ENCODE measurements around the gene CAND2.
A peak's percentile ranks its signal among the peaks of the same experiment; 100 is the strongest.
"Not testable (repeated sequence)": the region's sequence is repeated elsewhere in the genome, so short reads cannot be mapped to it uniquely, and the experiment has no call there.

CAND2 gene

GRCh38 chr3:12768579-12769527 is 27.6 kb upstream of the CAND2 start:
- TF ChIP-seq POLR2A (IDR thresholded peaks at IDR 0.05; ENCODE audit: low read depth, low read length) = no peak
- no peak for TF ChIP-seq PAX5 (IDR thresholded peaks at IDR 0.05; ENCODE audit: insufficient read depth, low read length, severe bottlenecking)
- no peak for TF ChIP-seq POU2F2 (IDR thresholded peaks at IDR 0.05; ENCODE audit: low read depth, low read length)
- no peak for TF ChIP-seq SPI1 (IDR thresholded peaks at IDR 0.05; ENCODE audit: low read depth, low read length)
- no peak for TF ChIP-seq POLR2AphosphoS5 (IDR thresholded peaks at IDR 0.05; ENCODE audit: low read depth, low read length)
- TF ChIP-seq TAF1 (IDR thresholded peaks at IDR 0.05; ENCODE audit: low read depth, low read length) = no peak
- no peak for FAIRE-seq
- DNase-seq (ENCODE audit: insufficient read length, low spot score) = no peak

DNA sequence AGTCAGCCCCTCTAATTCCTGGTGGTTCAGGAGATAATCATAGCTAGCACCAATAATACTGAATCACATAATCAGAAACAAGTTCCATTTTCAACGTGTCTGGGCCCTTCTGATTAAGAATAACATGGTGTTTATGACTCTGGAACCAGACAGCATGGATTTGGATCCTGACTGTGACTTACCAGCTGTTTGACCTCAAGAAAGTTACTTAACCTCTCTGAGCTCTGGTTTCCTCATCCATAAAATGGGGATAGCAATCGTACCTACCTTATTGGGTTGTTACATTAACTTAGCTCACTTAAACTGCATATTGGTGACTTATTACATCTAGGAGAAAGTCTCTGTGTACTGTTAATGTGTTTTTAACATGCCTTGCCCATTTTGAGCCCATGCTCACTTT is 26.7 kb upstream of the CAND2 start:
- no peak for TF ChIP-seq PAX5 (IDR thresholded peaks at IDR 0.05; ENCODE audit: insufficient read depth, low read length, severe bottlenecking)
- no peak for TF ChIP-seq POLR2AphosphoS5 (IDR thresholded peaks at IDR 0.05; ENCODE audit: low read depth, low read length)
- no peak for TF ChIP-seq POLR2A (IDR thresholded peaks at IDR 0.05; ENCODE audit: low read depth, low read length)
- no peak for TF ChIP-seq SPI1 (IDR thresholded peaks at IDR 0.05; ENCODE audit: low read depth, low read length)
- TF ChIP-seq TAF1 (IDR thresholded peaks at IDR 0.05; ENCODE audit: low read depth, low read length) = no peak
- no peak for TF ChIP-seq POU2F2 (IDR thresholded peaks at IDR 0.05; ENCODE audit: low read depth, low read length)
- FAIRE-seq (no peak), DNase-seq (ENCODE audit: insufficient read length, low spot score) (no peak)

- FAIRE-seq (no peak), DNase-seq (ENCODE audit: insufficient read length, low spot score) (no peak)
- TF ChIP-seq POU2F2 (IDR thresholded peaks at IDR 0.05; ENCODE audit: low read depth, low read length) = no peak
- no peak for TF ChIP-seq PAX5 (IDR thresholded peaks at IDR 0.05; ENCODE audit: insufficient read depth, low read length, severe bottlenecking)
Observed at GRCh38 chr3:12771236-12771635, 25.2 kb upstream of the CAND2 start.

DNA sequence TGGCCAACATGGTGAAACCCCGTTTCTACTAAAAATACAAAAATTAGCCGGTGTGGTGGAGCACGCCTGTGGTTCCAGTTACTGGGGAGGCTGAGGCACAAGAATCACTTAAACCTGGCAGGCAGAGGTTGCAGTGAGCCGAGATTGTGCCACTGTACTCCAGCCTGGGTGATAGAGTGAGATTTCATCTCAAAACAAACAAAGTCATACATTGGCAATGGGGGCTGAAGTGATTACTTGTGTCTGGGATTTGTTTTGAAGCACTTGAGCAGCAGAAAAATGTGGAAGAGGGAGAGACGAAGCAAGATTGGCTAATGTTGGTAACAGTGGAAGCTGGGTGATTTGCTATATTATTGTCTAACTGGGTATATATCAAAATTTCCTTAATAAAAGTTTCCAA is 24.0 kb upstream of the CAND2 start:
- DNase-seq (ENCODE audit: insufficient read length, low spot score) (no peak), FAIRE-seq (no peak)
- TF ChIP-seq PAX5 (IDR thresholded peaks at IDR 0.05; ENCODE audit: insufficient read depth, low read length, severe bottlenecking) (no peak), SPI1 (IDR thresholded peaks at IDR 0.05; ENCODE audit: low read depth, low read length) (no peak), POLR2A (IDR thresholded peaks at IDR 0.05; ENCODE audit: low read depth, low read length) (no peak), POU2F2 (IDR thresholded peaks at IDR 0.05; ENCODE audit: low read depth, low read length) (no peak), POLR2AphosphoS5 (IDR thresholded peaks at IDR 0.05; ENCODE audit: low read depth, low read length) (no peak), TAF1 (IDR thresholded peaks at IDR 0.05; ENCODE audit: low read depth, low read length) (no peak)

- FAIRE-seq = no peak
- DNase-seq (ENCODE audit: insufficient read length, low spot score) = no peak
- TF ChIP-seq POLR2A (IDR thresholded peaks at IDR 0.05; ENCODE audit: low read depth, low read length) (no peak), SPI1 (IDR thresholded peaks at IDR 0.05; ENCODE audit: low read depth, low read length) (peak; percentile 10; the same call in 1 of the 2 replicates)
Observed at GRCh38 chr3:12773030-12773709, 23.3 kb upstream of the CAND2 start.

GRCh38 chr3:12773710-12774086 is 22.8 kb upstream of the CAND2 start:
- TF ChIP-seq PAX5 (IDR thresholded peaks at IDR 0.05; ENCODE audit: insufficient read depth, low read length, severe bottlenecking) = no peak
- TF ChIP-seq POLR2A (IDR thresholded peaks at IDR 0.05; ENCODE audit: low read depth, low read length) = no peak
- no peak for TF ChIP-seq POU2F2 (IDR thresholded peaks at IDR 0.05; ENCODE audit: low read depth, low read length)
- TF ChIP-seq POLR2AphosphoS5 (IDR thresholded peaks at IDR 0.05; ENCODE audit: low read depth, low read length) = no peak
- TF ChIP-seq TAF1 (IDR thresholded peaks at IDR 0.05; ENCODE audit: low read depth, low read length) = no peak
- no peak for TF ChIP-seq SPI1 (IDR thresholded peaks at IDR 0.05; ENCODE audit: low read depth, low read length)
- no peak for FAIRE-seq
- DNase-seq (ENCODE audit: insufficient read length, low spot score) = no peak

DNA sequence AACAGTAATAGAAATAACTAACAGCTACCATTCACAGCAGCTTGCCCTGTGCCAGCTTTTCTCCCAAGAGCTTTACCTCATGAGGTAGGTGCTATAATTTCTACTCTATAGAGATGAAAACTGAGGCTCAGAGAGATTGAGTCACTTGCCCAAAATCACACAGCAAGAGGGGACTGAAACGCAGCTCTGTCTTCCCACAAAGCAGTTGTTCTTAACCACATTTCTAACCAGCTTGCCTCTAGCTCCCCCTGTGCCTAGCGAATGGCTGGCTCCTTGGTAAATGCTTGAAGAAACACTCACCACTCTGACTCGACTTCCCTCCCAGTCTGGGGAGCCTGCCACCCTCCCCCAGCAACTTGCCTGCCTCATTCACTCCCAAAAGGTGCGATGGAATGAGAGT is 21.9 kb upstream of the CAND2 start:
- DNase-seq (ENCODE audit: insufficient read length, low spot score) (no peak), FAIRE-seq (no peak)
- TF ChIP-seq POU2F2 (IDR thresholded peaks at IDR 0.05; ENCODE audit: low read depth, low read length) = no peak
- no peak for TF ChIP-seq PAX5 (IDR thresholded peaks at IDR 0.05; ENCODE audit: insufficient read depth, low read length, severe bottlenecking)
- no peak for TF ChIP-seq TAF1 (IDR thresholded peaks at IDR 0.05; ENCODE audit: low read depth, low read length)
- no peak for TF ChIP-seq POLR2AphosphoS5 (IDR thresholded peaks at IDR 0.05; ENCODE audit: low read depth, low read length)
- no peak for TF ChIP-seq SPI1 (IDR thresholded peaks at IDR 0.05; ENCODE audit: low read depth, low read length)
- no peak for TF ChIP-seq POLR2A (IDR thresholded peaks at IDR 0.05; ENCODE audit: low read depth, low read length)

DNA sequence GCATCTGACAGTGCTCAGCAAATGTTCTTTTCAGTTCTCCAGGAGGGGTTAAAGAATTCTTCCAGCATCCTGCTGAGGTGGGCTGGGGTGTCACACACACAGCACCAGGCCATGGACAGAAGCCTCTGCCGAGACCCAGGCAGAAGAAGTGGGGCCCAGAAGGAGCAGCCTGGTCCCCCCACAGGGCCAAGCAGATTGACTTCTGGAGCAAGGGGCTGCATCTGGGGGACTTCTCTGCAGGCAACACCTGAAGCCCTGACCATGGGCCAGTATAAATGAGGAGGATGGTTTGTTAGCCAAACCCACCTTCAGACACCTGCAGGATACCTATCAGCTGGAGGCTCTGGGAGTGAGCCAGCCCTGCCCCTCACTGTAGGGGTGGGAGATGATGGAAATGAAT is 21.3 kb upstream of the CAND2 start:
- no peak for DNase-seq (ENCODE audit: insufficient read length, low spot score)
- no peak for FAIRE-seq
- TF ChIP-seq PAX5 (IDR thresholded peaks at IDR 0.05; ENCODE audit: insufficient read depth, low read length, severe bottlenecking) = no peak
- no peak for TF ChIP-seq TAF1 (IDR thresholded peaks at IDR 0.05; ENCODE audit: low read depth, low read length)
- no peak for TF ChIP-seq SPI1 (IDR thresholded peaks at IDR 0.05; ENCODE audit: low read depth, low read length)
- no peak for TF ChIP-seq POU2F2 (IDR thresholded peaks at IDR 0.05; ENCODE audit: low read depth, low read length)
- TF ChIP-seq POLR2A (IDR thresholded peaks at IDR 0.05; ENCODE audit: low read depth, low read length) = no peak
- no peak for TF ChIP-seq POLR2AphosphoS5 (IDR thresholded peaks at IDR 0.05; ENCODE audit: low read depth, low read length)

GRCh38 chr3:12775970-12776369 is 20.5 kb upstream of the CAND2 start:
- FAIRE-seq; DNase-seq (ENCODE audit: insufficient read length, low spot score): not testable (repeated sequence)

GRCh38 chr3:12777171-12777570 is 19.3 kb upstream of the CAND2 start:
- DNase-seq (ENCODE audit: insufficient read length, low spot score) (no peak), FAIRE-seq (no peak)
- TF ChIP-seq PAX5 (IDR thresholded peaks at IDR 0.05; ENCODE audit: insufficient read depth, low read length, severe bottlenecking) = no peak
- no peak for TF ChIP-seq SPI1 (IDR thresholded peaks at IDR 0.05; ENCODE audit: low read depth, low read length)
- no peak for TF ChIP-seq TAF1 (IDR thresholded peaks at IDR 0.05; ENCODE audit: low read depth, low read length)
- TF ChIP-seq POU2F2 (IDR thresholded peaks at IDR 0.05; ENCODE audit: low read depth, low read length) = no peak
- no peak for TF ChIP-seq POLR2A (IDR thresholded peaks at IDR 0.05; ENCODE audit: low read depth, low read length)
